Mucosa of rectum (tissue), 2 donors: ENCODE measurements around the gene IGBP1.
A peak's percentile ranks its signal among the peaks of the same experiment; 100 is the strongest.
"Not testable (repeated sequence)": the region's sequence is repeated elsewhere in the genome, so short reads cannot be mapped to it uniquely, and the experiment has no call there.

ENCODE experiments used
- H3K27ac ChIP-seq, 2 donors: one replicate each; pipeline ENCODE4 v1.7.0; 2013; ENCODE audit warnings: inconsistent platforms in 2 of 2, low read depth in 2 of 2, low read length in 2 of 2
- H3K27me3 ChIP-seq, 2 donors: one replicate each; pipeline ENCODE4 v1.7.0; 2013; ENCODE audit warnings: low read length in 2 of 2; ENCODE audit not compliant: control insufficient read depth in 2 of 2, insufficient read depth in 2 of 2
- H3K36me3 ChIP-seq, 2 donors: one replicate each; pipeline ENCODE4 v1.7.0; 2013; ENCODE audit warnings: low read length in 2 of 2; ENCODE audit not compliant: control insufficient read depth in 2 of 2, insufficient read depth in 2 of 2
- H3K4me1 ChIP-seq, 2 donors: one replicate each; pipeline ENCODE4 v1.7.0; 2013; ENCODE audit warnings: low read length in 2 of 2, mild to moderate bottlenecking in 1 of 2; ENCODE audit not compliant: control insufficient read depth in 2 of 2, insufficient read depth in 2 of 2
- H3K4me3 ChIP-seq, 2 donors: one replicate each; pipeline ENCODE4 v1.7.0; 2013; ENCODE audit warnings: low read length in 2 of 2
- H3K9ac ChIP-seq, 2 donors: one replicate each; pipeline ENCODE4 v1.7.0; 2013; ENCODE audit warnings: low read length in 2 of 2, low read depth in 1 of 2, mild to moderate bottlenecking in 1 of 2
- H3K9me3 ChIP-seq, 2 donors: one replicate each; pipeline ENCODE4 v1.7.0; 2013; ENCODE audit warnings: low read length in 2 of 2; ENCODE audit not compliant: control insufficient read depth in 2 of 2
- donor health status: healthy.
- donor health status: Normal muscosa, but diverticular disease.

Gene IGBP1

GRCh38 chrX:70133303-70134115 lies at the start of gene IGBP1:
Gene IGBP1, plus strand, starts transcription at chrX:70133447. Its CDS starts 501 bp downstream, at chrX:70133948.
- Histone ChIP-seq H3K4me1 (peaks cover 5 to 11% of the 10 kb centered on the region in 2 donors), H3K36me3 (peaks cover 0 to 3% of the 10 kb centered on the region in 2 donors), H3K27me3 (no peaks in the 10 kb centered on the region), H3K27ac (peak within 1 kb of the TSS; percentile 84), H3K4me3 (peak within 1 kb of the TSS; percentile 72 to 97), H3K9ac (peak within 1 kb of the TSS; percentile 77 to 90), H3K9me3 (no peaks in the 10 kb centered on the region)

GRCh38 chrX:70084592-70085240 lies 48.5 kb upstream of the IGBP1 start:
- H3K36me3 ChIP-seq = no peaks in the 10 kb centered on the region
- no peak overlapping the region for H3K4me3 ChIP-seq
- H3K27me3 ChIP-seq = peaks cover 0 to 10% of the 10 kb centered on the region in 2 donors
- no peak overlapping the region for H3K27ac ChIP-seq
- H3K9me3 ChIP-seq = no peaks in the 10 kb centered on the region
- no peaks in the 10 kb centered on the region for H3K4me1 ChIP-seq
- no peak overlapping the region for H3K9ac ChIP-seq

GRCh38 chrX:70087857-70088630 lies 45.2 kb upstream of the IGBP1 start:
- Histone ChIP-seq H3K4me3 (no peak overlapping the region), H3K9me3 (no peaks in the 10 kb centered on the region), H3K36me3 (no peaks in the 10 kb centered on the region), H3K9ac (no peak overlapping the region), H3K27me3 (peaks cover 0 to 3% of the 10 kb centered on the region in 2 donors), H3K27ac (no peak overlapping the region), H3K4me1 (no peaks in the 10 kb centered on the region)

GRCh38 chrX:70088751-70089150 lies 44.5 kb upstream of the IGBP1 start:
- no peak overlapping the region for H3K4me3 ChIP-seq
- H3K27ac ChIP-seq = no peak overlapping the region
- H3K4me1 ChIP-seq = no peaks in the 10 kb centered on the region
- no peaks in the 10 kb centered on the region for H3K36me3 ChIP-seq
- no peak overlapping the region for H3K9ac ChIP-seq
- peaks cover 0 to 6% of the 10 kb centered on the region in 2 donors for H3K27me3 ChIP-seq
- H3K9me3 ChIP-seq = no peaks in the 10 kb centered on the region

GRCh38 chrX:70089604-70090297 lies 43.5 kb upstream of the IGBP1 start:
- no peak overlapping the region for H3K9ac ChIP-seq
- H3K9me3 ChIP-seq = no peaks in the 10 kb centered on the region
- no peak overlapping the region for H3K27ac ChIP-seq
- H3K36me3 ChIP-seq = no peaks in the 10 kb centered on the region
- no peak overlapping the region for H3K4me3 ChIP-seq
- peaks cover 0 to 2% of the 10 kb centered on the region in 2 donors for H3K27me3 ChIP-seq
- H3K4me1 ChIP-seq = no peaks in the 10 kb centered on the region

GRCh38 chrX:70092247-70092646 lies 41.0 kb upstream of the IGBP1 start:
- no peaks in the 10 kb centered on the region for H3K4me1 ChIP-seq
- no peaks in the 10 kb centered on the region for H3K36me3 ChIP-seq
- H3K9ac ChIP-seq = no peak overlapping the region
- H3K9me3 ChIP-seq = no peaks in the 10 kb centered on the region
- H3K27me3 ChIP-seq = peaks cover 0 to 2% of the 10 kb centered on the region in 2 donors
- H3K4me3 ChIP-seq = no peak overlapping the region
- no peak overlapping the region for H3K27ac ChIP-seq

GRCh38 chrX:70096052-70096451 lies 37.2 kb upstream of the IGBP1 start:
- Histone ChIP-seq H3K9ac (no peak overlapping the region), H3K4me3 (no peak overlapping the region), H3K27me3 (peaks cover 5 to 6% of the 10 kb centered on the region in 2 donors), H3K4me1 (no peaks in the 10 kb centered on the region), H3K27ac (no peak overlapping the region), H3K9me3 (no peaks in the 10 kb centered on the region), H3K36me3 (no peaks in the 10 kb centered on the region)

- Histone ChIP-seq H3K9me3 (no peaks in the 10 kb centered on the region), H3K9ac (no peak overlapping the region), H3K4me3 (no peak overlapping the region), H3K27ac (no peak overlapping the region), H3K36me3 (no peaks in the 10 kb centered on the region), H3K27me3 (peaks cover 0 to 3% of the 10 kb centered on the region in 2 donors), H3K4me1 (no peaks in the 10 kb centered on the region)
Measured at GRCh38 chrX:70105229-70105628, 28.0 kb upstream of the IGBP1 start.

GRCh38 chrX:70111436-70112026 lies 21.7 kb upstream of the IGBP1 start:
- not testable (repeated sequence) for H3K27me3 ChIP-seq, H3K27ac ChIP-seq, H3K4me3 ChIP-seq, H3K9ac ChIP-seq, H3K36me3 ChIP-seq, H3K4me1 ChIP-seq, H3K9me3 ChIP-seq
